ENCODE results near the gene SYK. TPM values are rescaled to one million over a fixed set of nuclear protein-coding genes. Genes with fewer than 3 reads are reported as not detected.

The SYK gene
- total RNA-seq, 1 experiment from 2014 or later = 9.0 TPM

- peaks cover 0 to 4% of the 10 kb centered on the region in 2 experiments; a peak in 1 of 4 replicates for H3K4me1 ChIP-seq (ENCODE audit: control insufficient read depth in 1 of 2, insufficient read depth in 2 of 2, low read length in 2 of 2)
- H3K9ac ChIP-seq (ENCODE audit: low read length) = no peak overlapping the region
- DNase-seq (ENCODE audit: low read depth, low spot score) (no peak), ATAC-seq (no peak)
- H3K4me3 ChIP-seq (replicated peaks in 1 of 2; ENCODE audit: low read depth in 1 of 2, low read length in 2 of 2) = no peak overlapping the region
- no peaks in the 10 kb centered on the region for H3K9me3 ChIP-seq (ENCODE audit: control insufficient read depth in 1 of 2, insufficient read depth in 1 of 2, low read depth in 1 of 2, low read length in 2 of 2)
- BruUV-seq (replicated peaks) = no TSS peak
- intact Hi-C loops (cut with micrococcal nuclease) = no loop called here
- ChIA-PET CTCF (no interaction called here), RAD21 (ENCODE audit: low non-redundant PET in 1 of 2, low total read pairs in 2 of 2, uncharacterized antibody in 2 of 2, unreplicated experiment in 2 of 2) (no interaction called here), POLR2A (no interaction called here)
- H4K20me1 ChIP-seq (ENCODE audit: insufficient read depth) = no peaks in the 10 kb centered on the region
- H3K27me3 ChIP-seq (ENCODE audit: insufficient read depth, low read length) = no peaks in the 10 kb centered on the region
- H3K27ac ChIP-seq (ENCODE audit: low read depth, low read length) = no peak overlapping the region
- H3K79me2 ChIP-seq (ENCODE audit: insufficient read depth, low read length) = no peaks in the 10 kb centered on the region
- H2AFZ ChIP-seq (ENCODE audit: low read depth, low read length, poor library complexity, severe bottlenecking) = no peak overlapping the region
- TF ChIP-seq YY1 (IDR thresholded peaks at IDR 0.05; ENCODE audit: extremely low read depth, insufficient replicate concordance, low read depth, low read length) (no peak), EZH2 (IDR thresholded peaks at IDR 0.05) (no peak), SRF (IDR thresholded peaks at IDR 0.05; ENCODE audit: low read depth) (no peak), POLR2AphosphoS5 (IDR thresholded peaks at IDR 0.05; ENCODE audit: low read depth, low read length) (no peak), CEBPB (IDR thresholded peaks at IDR 0.05; ENCODE audit: low read depth) (no peak), CBX3 (IDR thresholded peaks at IDR 0.05; ENCODE audit: low read depth) (no peak), RAD21 (IDR thresholded peaks at IDR 0.05; ENCODE audit: low read depth) (no peak), SP1 (IDR thresholded peaks at IDR 0.05; ENCODE audit: low read depth) (no peak), REST (IDR thresholded peaks at IDR 0.05; ENCODE audit: low read depth) (no peak), EGR1 (IDR thresholded peaks at IDR 0.05; ENCODE audit: low read depth) (no peak), SIN3A (IDR thresholded peaks at IDR 0.05; ENCODE audit: low read depth) (no peak), JUND (IDR thresholded peaks at IDR 0.05) (no peak), ATF3 (IDR thresholded peaks at IDR 0.05) (no peak), ZBTB33 (IDR thresholded peaks at IDR 0.05; ENCODE audit: extremely low read depth, insufficient replicate concordance, low read length) (no peak), POLR2A (IDR thresholded peaks at IDR 0.05; ENCODE audit: borderline replicate concordance, extremely low read depth, insufficient read depth, insufficient read length) (no peak), FOSL1 (IDR thresholded peaks at IDR 0.05; ENCODE audit: low read depth) (no peak), CTCF (IDR thresholded peaks at IDR 0.05 in 2 of 3, conservative IDR thresholded peaks at IDR 0.05 in 1 of 3; ENCODE audit: borderline replicate concordance in 1 of 3, insufficient read depth in 1 of 3, low read depth in 2 of 3, low read length in 2 of 3) (no peak)
- H3K36me3 ChIP-seq (ENCODE audit: control insufficient read depth in 1 of 2, insufficient read depth in 2 of 2, low read length in 2 of 2) = no peaks in the 10 kb centered on the region
- no peaks in the 10 kb centered on the region for H3K9me2 ChIP-seq (ENCODE audit: insufficient read depth)
- no peak overlapping the region for H3K4me2 ChIP-seq (ENCODE audit: low read length)
These were observed 131.8 kb downstream of the SYK start for GRCh38 chr9:90933468-90933867.

All from HCT116 (cell line).